Measurements from ENCODE around the gene ZC2HC1B. TPM values are rescaled to one million over a fixed set of nuclear protein-coding genes. Genes with fewer than 3 reads are reported as not detected.

ZC2HC1B gene, protein sequence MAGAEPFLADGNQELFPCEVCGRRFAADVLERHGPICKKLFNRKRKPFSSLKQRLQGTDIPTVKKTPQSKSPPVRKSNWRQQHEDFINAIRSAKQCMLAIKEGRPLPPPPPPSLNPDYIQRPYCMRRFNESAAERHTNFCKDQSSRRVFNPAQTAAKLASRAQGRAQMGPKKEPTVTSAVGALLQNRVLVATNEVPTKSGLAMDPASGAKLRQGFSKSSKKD
- total RNA-seq: not detected
- long read RNA-seq, donor 1: 0 reads
- long read RNA-seq, donor 2: 0 reads

DNA sequence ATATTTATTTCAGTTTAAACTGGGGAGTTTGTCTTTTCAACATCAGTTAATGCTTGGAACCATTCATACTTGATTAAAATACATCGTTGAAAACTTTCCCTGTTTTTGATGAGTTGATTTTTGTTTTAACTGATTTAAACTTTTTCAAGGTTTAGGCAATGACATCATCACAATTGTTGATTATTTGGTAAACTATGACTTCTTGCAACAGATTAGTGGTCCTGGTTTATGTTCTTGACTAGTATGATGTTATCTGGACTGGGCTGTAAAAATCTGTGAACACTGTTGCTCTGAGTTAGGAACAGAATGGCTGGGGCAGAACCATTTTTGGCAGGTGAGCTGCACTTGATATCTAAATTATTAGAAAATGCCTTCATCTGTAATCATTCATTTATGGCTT is at the start of gene ZC2HC1B:
ZC2HC1B (plus strand) TSS at position 241 of the 400 bp plus-strand sequence; CDS start at position 307, 66 bp downstream.
- H3K9me3 ChIP-seq: no peaks in the 10 kb centered on the region
- ATAC-seq (no peak), DNase-seq (no peak)
- H3K4me1 ChIP-seq (ENCODE audit: low read depth): no peaks in the 10 kb centered on the region
- peaks cover 11% of the 10 kb centered on the region for H3K36me3 ChIP-seq (ENCODE audit: low read depth)
- intact Hi-C loops (cut with DNase I, micrococcal nuclease): no loop called here
- H3K4me3 ChIP-seq: no peak within 1 kb of the TSS
- TF ChIP-seq, protein P1, sequence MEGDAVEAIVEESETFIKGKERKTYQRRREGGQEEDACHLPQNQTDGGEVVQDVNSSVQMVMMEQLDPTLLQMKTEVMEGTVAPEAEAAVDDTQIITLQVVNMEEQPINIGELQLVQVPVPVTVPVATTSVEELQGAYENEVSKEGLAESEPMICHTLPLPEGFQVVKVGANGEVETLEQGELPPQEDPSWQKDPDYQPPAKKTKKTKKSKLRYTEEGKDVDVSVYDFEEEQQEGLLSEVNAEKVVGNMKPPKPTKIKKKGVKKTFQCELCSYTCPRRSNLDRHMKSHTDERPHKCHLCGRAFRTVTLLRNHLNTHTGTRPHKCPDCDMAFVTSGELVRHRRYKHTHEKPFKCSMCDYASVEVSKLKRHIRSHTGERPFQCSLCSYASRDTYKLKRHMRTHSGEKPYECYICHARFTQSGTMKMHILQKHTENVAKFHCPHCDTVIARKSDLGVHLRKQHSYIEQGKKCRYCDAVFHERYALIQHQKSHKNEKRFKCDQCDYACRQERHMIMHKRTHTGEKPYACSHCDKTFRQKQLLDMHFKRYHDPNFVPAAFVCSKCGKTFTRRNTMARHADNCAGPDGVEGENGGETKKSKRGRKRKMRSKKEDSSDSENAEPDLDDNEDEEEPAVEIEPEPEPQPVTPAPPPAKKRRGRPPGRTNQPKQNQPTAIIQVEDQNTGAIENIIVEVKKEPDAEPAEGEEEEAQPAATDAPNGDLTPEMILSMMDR (IDR thresholded peaks at IDR 0.05): no peak

DNA sequence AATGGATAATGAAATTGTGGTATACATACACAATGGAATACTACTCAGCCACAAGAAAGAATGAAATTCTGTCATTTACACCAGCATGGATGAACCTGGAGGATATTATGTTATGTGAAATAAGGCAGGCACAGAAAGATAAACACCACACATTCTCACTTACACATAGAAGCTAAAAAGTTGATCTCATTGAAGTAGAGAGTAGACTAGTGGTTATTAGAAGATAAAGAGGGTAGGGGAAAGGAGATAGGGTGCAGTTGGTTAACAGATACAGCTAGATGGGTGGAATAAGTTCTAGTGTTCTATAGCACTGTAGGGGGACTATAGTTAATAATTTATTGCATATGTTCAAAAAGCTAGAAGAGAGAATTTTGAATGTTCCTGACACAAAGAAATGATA is 46.7 kb upstream of the ZC2HC1B start:
- ATAC-seq: no peak
- intact Hi-C loops (cut with DNase I, micrococcal nuclease): no loop called here
- Histone ChIP-seq H3K4me1 (ENCODE audit: low read depth) (no peaks in the 10 kb centered on the region), H3K36me3 (ENCODE audit: low read depth) (no peaks in the 10 kb centered on the region), H3K4me3 (no peak overlapping the region), H3K9me3 (no peaks in the 10 kb centered on the region)
- DNase-seq: no peak
- TF ChIP-seq, protein P1 (IDR thresholded peaks at IDR 0.05): no peak

DNA sequence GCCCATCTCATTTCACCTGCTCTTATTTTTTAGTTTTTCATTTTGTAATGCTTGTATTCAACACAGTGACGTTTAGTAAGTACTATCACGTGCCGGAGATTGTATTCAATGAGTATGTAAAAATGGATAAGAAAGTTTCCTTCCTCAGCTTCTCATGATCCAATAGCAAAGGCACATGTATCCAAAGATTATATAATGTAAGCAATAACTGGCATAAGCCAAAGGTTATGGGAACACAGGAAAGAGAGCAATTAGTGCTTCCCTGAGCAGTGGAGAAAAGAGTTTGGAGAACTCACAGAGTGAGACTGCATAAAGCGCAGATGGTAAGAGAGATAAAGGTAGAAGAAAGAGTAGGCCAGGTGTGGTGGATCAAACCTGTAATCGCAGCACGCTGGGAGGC is 42.9 kb upstream of the ZC2HC1B start:
- no peaks in the 10 kb centered on the region for H3K9me3 ChIP-seq
- DNase-seq (no peak), ATAC-seq (no peak)
- no peaks in the 10 kb centered on the region for H3K36me3 ChIP-seq (ENCODE audit: low read depth)
- TF ChIP-seq, protein P1 (IDR thresholded peaks at IDR 0.05): no peak
- H3K4me1 ChIP-seq (ENCODE audit: low read depth): no peaks in the 10 kb centered on the region
- H3K4me3 ChIP-seq: no peak overlapping the region
- intact Hi-C loops (cut with DNase I, micrococcal nuclease): no loop called here

DNA sequence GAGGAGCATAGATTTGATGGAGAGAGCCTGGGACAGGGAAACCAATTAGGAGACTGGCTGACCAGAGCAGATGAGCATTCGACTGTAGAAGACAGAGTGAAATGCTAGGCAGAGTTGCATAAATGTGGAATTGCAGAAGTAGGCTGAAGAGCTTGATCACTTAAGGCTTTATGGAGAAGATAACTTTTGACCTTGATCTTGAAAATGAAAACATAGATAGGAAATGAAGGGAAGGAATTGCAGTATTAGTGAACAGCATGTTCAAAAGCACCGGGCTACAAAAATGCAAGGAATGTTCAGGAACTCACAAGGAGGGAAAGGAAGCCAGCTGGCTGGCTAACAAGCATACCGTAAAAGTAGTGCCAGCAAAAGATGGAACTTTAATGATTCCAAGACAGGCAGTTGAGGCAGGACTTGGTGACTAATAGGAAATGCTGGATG is 41.7 kb upstream of the ZC2HC1B start:
- H3K4me3 ChIP-seq: no peak overlapping the region
- no peak for DNase-seq
- no peaks in the 10 kb centered on the region for H3K4me1 ChIP-seq (ENCODE audit: low read depth)
- no peaks in the 10 kb centered on the region for H3K9me3 ChIP-seq
- TF ChIP-seq, protein P1 (IDR thresholded peaks at IDR 0.05): no peak
- H3K36me3 ChIP-seq (ENCODE audit: low read depth): no peaks in the 10 kb centered on the region
- no peak for ATAC-seq
- intact Hi-C loops (cut with DNase I, micrococcal nuclease): no loop called here

DNA sequence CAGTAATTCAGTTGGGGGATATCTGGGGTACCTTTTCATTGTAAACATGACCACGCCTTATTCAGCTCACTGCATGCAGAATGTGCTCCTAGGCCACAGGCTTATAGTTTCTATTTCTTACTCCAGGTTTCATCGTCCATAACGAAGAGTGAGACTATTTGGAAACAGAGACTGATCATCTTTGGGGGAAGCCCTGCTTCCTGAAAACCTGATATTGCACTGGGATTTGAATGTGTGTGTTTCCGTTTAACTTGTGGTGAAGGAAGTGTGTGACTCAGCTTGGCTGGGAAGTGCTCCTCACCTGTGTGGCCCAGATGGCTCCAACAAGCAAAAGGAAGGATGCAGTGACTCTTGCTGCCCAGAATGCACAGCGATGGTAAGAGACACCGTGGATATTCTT is 40.7 kb upstream of the ZC2HC1B start:
- TF ChIP-seq, protein P1 (IDR thresholded peaks at IDR 0.05): no peak
- intact Hi-C loops (cut with DNase I, micrococcal nuclease): no loop called here
- H3K4me1 ChIP-seq (ENCODE audit: low read depth): no peaks in the 10 kb centered on the region
- H3K36me3 ChIP-seq (ENCODE audit: low read depth): no peaks in the 10 kb centered on the region
- no peak for DNase-seq
- no peak for ATAC-seq
- no peaks in the 10 kb centered on the region for H3K9me3 ChIP-seq
- no peak overlapping the region for H3K4me3 ChIP-seq
